Mammary epithelial cell (primary cell): Measurements from ENCODE around the gene IST1.

Source experiments
- CTCF ChIP-seq, 2 donors: IDR thresholded peaks in 1 of 2; conservative IDR thresholded peaks in 1 of 2; 2 replicates each; pipeline ENCODE4 v1.5.1; 2011 to 2012; ENCODE audit warnings: inconsistent platforms in 2 of 2, low read length in 2 of 2, mild to moderate bottlenecking in 2 of 2, control low read depth in 1 of 2, low read depth in 1 of 2; ENCODE audit not compliant: insufficient read depth in 1 of 2; ENCODE audit errors: extremely low read depth in 1 of 2
- EZH2 ChIP-seq: IDR thresholded peaks from 2 replicates; pipeline ENCODE4 v1.6.1; 2012; ENCODE audit warnings: low read length, inconsistent platforms, borderline replicate concordance

- TF ChIP-seq CTCF (conservative IDR thresholded peaks at IDR 0.05 in 1 of 2, IDR thresholded peaks at IDR 0.05 in 1 of 2; ENCODE audit: extremely low read depth in 1 of 2, insufficient read depth in 1 of 2, low read depth in 1 of 2, low read length in 2 of 2), result no peak
- TF ChIP-seq EZH2, result no peak
These were observed 8.3 kb downstream of the IST1 start for GRCh38 chr16:71903608-71904007.
